A673 (cell line): ENCODE measurements around the gene CPLX3. TPM values are rescaled to one million over a fixed set of nuclear protein-coding genes. Genes with fewer than 3 reads are reported as not detected.
A peak's percentile ranks its signal among the peaks of the same experiment; 100 is the strongest.

Experiments used
- BruUV-seq: library from RNA; stranded (reverse); fragments of 400-500 nt; replicated peaks from 2 replicates; lab custom pipeline; 2021; lab: Mats Ljungman, UMichigan
- CTCF ChIA-PET: fragments of 300-600 bp; sonication (Branson Sonifier 250); formaldehyde crosslinking; loops from one replicate; lab custom pipeline; 2022; ENCODE audit warnings: antibody characterized with exemption; lab: Charles Lee
- POLR2A ChIA-PET: fragments of 300-600 bp; sonication (Branson Sonifier 250); formaldehyde crosslinking; loops from one replicate; lab custom pipeline; 2022; ENCODE audit warnings: antibody characterized with exemption; ENCODE audit not compliant: low non-redundant PET; lab: Charles Lee
- DNase-seq: peaks from one replicate; pipeline ENCODE4 v3.0.0-alpha.2; 2015; ENCODE audit warnings: low spot score
- H3K27ac ChIP-seq: fragments of 200-600 bp; sonication (generic); 2 replicates; pipeline ENCODE4 v1.5.1; 2016; ENCODE audit warnings: mixed run types, low read depth, mild to moderate bottlenecking, mixed read lengths, antibody characterized with exemption, low read length; ENCODE audit not compliant: poor library complexity, severe bottlenecking
- H3K27me3 ChIP-seq: fragments of 200-600 bp; sonication (generic); replicated peaks from 2 replicates; pipeline ENCODE4 v1.6.1; 2017; ENCODE audit warnings: mixed run types, low read depth, mild to moderate bottlenecking, mixed read lengths, antibody characterized with exemption, low read length; ENCODE audit not compliant: insufficient read depth, poor library complexity
- H3K36me3 ChIP-seq: fragments of 200-600 bp; sonication (generic); 2 replicates; pipeline ENCODE4 v1.6.1; 2016; ENCODE audit warnings: mixed run types, mild to moderate bottlenecking, mixed read lengths, antibody characterized with exemption, low read length; ENCODE audit not compliant: insufficient read depth, poor library complexity, severe bottlenecking
- H3K4me1 ChIP-seq: fragments of 200-600 bp; sonication (generic); 2 replicates; pipeline ENCODE4 v1.6.1; 2017; ENCODE audit warnings: mixed run types, mild to moderate bottlenecking, mixed read lengths, antibody characterized with exemption, low read length; ENCODE audit not compliant: insufficient read depth, poor library complexity, severe bottlenecking
- H3K4me3 ChIP-seq: fragments of 200-600 bp; sonication (generic); 2 replicates; pipeline ENCODE4 v1.5.1; 2016; ENCODE audit warnings: low read depth, mixed run types, mild to moderate bottlenecking, mixed read lengths, low read length; ENCODE audit not compliant: poor library complexity, severe bottlenecking
- H3K9me3 ChIP-seq: fragments of 200-600 bp; sonication (generic); 2 replicates; pipeline ENCODE4 v1.6.1; 2016; ENCODE audit warnings: mixed run types, low read depth, mild to moderate bottlenecking, mixed read lengths, antibody characterized with exemption, low read length; ENCODE audit not compliant: poor library complexity, severe bottlenecking
- CTCF ChIP-seq: fragments of 300-800, 200-600 bp; sonication (generic); conservative IDR thresholded peaks from 2 replicates; pipeline ENCODE4 v1.5.1; 2017; ENCODE audit warnings: low read depth, mild to moderate bottlenecking, antibody characterized with exemption, low read length, moderate library complexity, mixed read lengths
- EZH2 ChIP-seq: fragments of 200-600 bp; sonication (generic); IDR thresholded peaks from 2 replicates; pipeline ENCODE4 v1.6.1; 2017; ENCODE audit warnings: borderline replicate concordance, low read depth, mild to moderate bottlenecking, mixed read lengths, antibody characterized with exemption, low read length; ENCODE audit not compliant: poor library complexity, severe bottlenecking
- intact Hi-C: fragments of 100-400 bp; cut with micrococcal nuclease; formaldehyde crosslinking; loops from one replicate; pipeline ENCODE4 v1.10.0; 2022; ENCODE audit not compliant: unreplicated experiment
- total RNA-seq: library from RNA; stranded (reverse); gene quantifications from 2 replicates; pipeline ENCODE4 v1.2.3, GENCODE V29; 2021

Gene CPLX3
- total RNA-seq, 1 experiment from 2014 or later = 0.17 TPM

DNA sequence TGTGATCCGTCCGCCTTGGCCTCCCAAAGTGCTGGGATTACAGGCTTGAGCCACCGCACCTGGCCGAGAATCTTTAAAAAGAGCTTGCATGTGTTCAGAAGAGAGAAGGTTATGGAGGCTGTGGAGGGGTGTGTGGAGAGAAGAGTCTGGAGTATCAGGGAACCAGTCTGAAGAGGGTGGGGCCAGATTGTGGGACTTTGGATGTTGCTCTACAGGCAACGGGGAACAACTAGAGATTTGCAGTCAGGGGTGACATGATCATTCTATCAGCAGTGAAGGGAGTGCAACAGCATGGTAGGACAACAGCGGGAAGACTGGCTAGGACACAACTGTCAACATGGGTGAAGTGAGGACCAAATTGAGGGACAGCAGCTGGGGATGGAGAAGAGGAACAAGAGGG is 37.9 kb downstream of the CPLX3 start:
- no TSS peak for BruUV-seq
- Histone ChIP-seq H3K4me3 (no peak overlapping the region), H3K36me3 (peaks cover 14% of the 10 kb centered on the region), H3K27me3 (no peaks in the 10 kb centered on the region), H3K4me1 (peaks cover 9% of the 10 kb centered on the region), H3K27ac (no peak overlapping the region), H3K9me3 (peaks cover 9% of the 10 kb centered on the region)
- intact Hi-C loops = no loop called here
- CTCF ChIA-PET = no interaction called here
- DNase-seq = no peak
- POLR2A ChIA-PET = no interaction called here
- TF ChIP-seq EZH2 (no peak), CTCF (no peak)

DNA sequence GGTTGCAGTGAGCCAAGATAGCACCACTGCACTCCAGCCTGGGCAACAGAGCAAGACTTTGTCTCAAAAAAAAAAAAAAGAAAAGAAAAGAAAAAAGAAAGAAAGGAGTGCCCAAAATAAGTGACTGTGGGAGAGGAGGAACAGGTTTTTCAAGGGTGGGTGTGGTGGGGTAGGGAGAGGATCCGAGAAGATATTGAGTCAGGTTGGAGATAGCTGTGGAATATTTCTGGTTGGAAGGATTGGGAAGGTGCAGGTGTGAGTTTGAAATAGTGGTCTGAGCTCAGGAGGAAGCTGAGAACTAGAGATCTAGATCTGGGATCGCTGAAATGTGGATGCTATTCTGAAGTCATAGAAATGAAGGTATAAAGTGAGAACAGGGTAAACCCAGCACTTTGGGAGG is 38.9 kb downstream of the CPLX3 start:
- no peak for TF ChIP-seq CTCF
- no peak for TF ChIP-seq EZH2
- no peak overlapping the region for H3K4me3 ChIP-seq
- peak overlapping the region; percentile 44 for H3K27ac ChIP-seq
- no peak for DNase-seq
- H3K9me3 ChIP-seq = peaks cover 9% of the 10 kb centered on the region
- H3K36me3 ChIP-seq = peaks cover 14% of the 10 kb centered on the region
- H3K27me3 ChIP-seq = no peaks in the 10 kb centered on the region
- peaks cover 19% of the 10 kb centered on the region for H3K4me1 ChIP-seq
- CTCF ChIA-PET = interaction anchor here (0.6 kb wide), 1 partner anchor 37 kb away, joined by 6 read pairs; no protein-coding TSS in a partner anchor
- no TSS peak for BruUV-seq
- intact Hi-C loops = no loop called here
- POLR2A ChIA-PET = no interaction called here

DNA sequence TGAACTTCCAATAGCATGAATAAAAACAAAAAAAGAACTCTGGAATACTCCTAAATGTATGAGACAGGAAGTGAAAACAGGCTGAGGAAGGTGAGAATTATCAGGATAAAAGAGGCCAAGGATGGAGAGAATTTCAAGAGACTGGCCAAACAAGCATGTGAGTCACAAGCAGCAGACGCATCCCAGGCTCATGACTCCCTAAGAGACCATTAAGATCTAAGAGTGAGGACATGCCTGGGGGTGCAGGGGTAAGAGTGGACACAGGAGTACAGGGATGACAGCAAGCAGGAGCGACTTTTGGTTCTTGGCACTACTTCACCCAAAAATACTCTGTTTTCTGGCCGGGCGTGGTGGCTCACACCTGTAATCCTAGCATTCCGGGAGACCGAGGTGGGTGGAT is 39.7 kb downstream of the CPLX3 start:
- no TSS peak for BruUV-seq
- Histone ChIP-seq H3K9me3 (peaks cover 9% of the 10 kb centered on the region), H3K4me3 (no peak overlapping the region), H3K27ac (peak overlapping the region; percentile 66), H3K27me3 (no peaks in the 10 kb centered on the region), H3K4me1 (peaks cover 27% of the 10 kb centered on the region), H3K36me3 (peaks cover 14% of the 10 kb centered on the region)
- ChIA-PET POLR2A (no interaction called here), CTCF (interaction anchor here (0.6 kb wide), 1 partner anchor 36 kb away, joined by 6 read pairs; no protein-coding TSS in a partner anchor)
- no peak for TF ChIP-seq EZH2
- TF ChIP-seq CTCF = no peak
- peak; percentile 77 for DNase-seq
- intact Hi-C loops = no loop called here
